ENCODE data around the gene FOXL2NB.
A peak's percentile ranks its signal among the peaks of the same experiment; 100 is the strongest.

FOXL2NB gene

GRCh38 chr3:138938877-138939560 is 8.0 kb upstream of the FOXL2NB start:
- H2BK12ac ChIP-seq (ENCODE audit: low read length in 2 of 2) = no peak overlapping the region
- H3K14ac ChIP-seq (ENCODE audit: low read length in 2 of 2) = no peak overlapping the region
- no peak overlapping the region for H3K9ac ChIP-seq (ENCODE audit: low read length)
- no peak overlapping the region for H2AFZ ChIP-seq (ENCODE audit: low read depth, low read length)
- WGBS = 2% methylated on average over 22 of the region's 32 CpGs
- no peak overlapping the region for H3K18ac ChIP-seq (ENCODE audit: low read depth in 1 of 2, low read length in 2 of 2)
- peaks cover 87 to 96% of the 10 kb centered on the region in 2 experiments for H3K27me3 ChIP-seq (ENCODE audit: control insufficient read depth in 1 of 2, insufficient read depth in 1 of 2, low read length in 2 of 2)
- H3K27ac ChIP-seq (ENCODE audit: low read length, poor library complexity, severe bottlenecking) = no peak overlapping the region
- H3K4me3 ChIP-seq (ENCODE audit: insufficient read depth in 1 of 2, low read depth in 1 of 2, low read length in 2 of 2) = peak overlapping the region in 1 of 2 experiments; percentile 10
- peaks cover 33% of the 10 kb centered on the region for H3K4me1 ChIP-seq (ENCODE audit: control insufficient read depth, insufficient read depth, low read depth, low read length)
- no peak overlapping the region for H3K4me2 ChIP-seq (ENCODE audit: low read length, poor library complexity, severe bottlenecking)
- H3K36me3 ChIP-seq (ENCODE audit: control insufficient read depth in 1 of 2, insufficient read depth in 2 of 2, low read depth in 1 of 2, low read length in 2 of 2) = no peaks in the 10 kb centered on the region
- no peak overlapping the region for H4K8ac ChIP-seq (ENCODE audit: low read length)
- no peak overlapping the region for H2BK5ac ChIP-seq (ENCODE audit: low read depth, low read length, poor library complexity, severe bottlenecking)
- H2BK120ac ChIP-seq (ENCODE audit: low read depth, low read length) = no peak overlapping the region
- no peak overlapping the region for H3K23ac ChIP-seq (ENCODE audit: low read length in 2 of 2)
- DNase-seq = no peak
- H3K79me1 ChIP-seq (replicated peaks; ENCODE audit: low read length, poor library complexity, severe bottlenecking) = no peaks in the 10 kb centered on the region
- H4K91ac ChIP-seq (ENCODE audit: low read length) = no peak overlapping the region
- no peaks in the 10 kb centered on the region for H3K9me3 ChIP-seq (ENCODE audit: control insufficient read depth, low read length)
- no peak overlapping the region for H2BK15ac ChIP-seq (ENCODE audit: low read depth, poor library complexity, severe bottlenecking)
- H3K4ac ChIP-seq (ENCODE audit: low read depth in 1 of 2, low read length in 2 of 2) = no peak overlapping the region
- H2AK5ac ChIP-seq (ENCODE audit: low read length, severe bottlenecking) = no peak overlapping the region

GRCh38 chr3:138939561-138940241 is 7.3 kb upstream of the FOXL2NB start:
- Histone ChIP-seq H3K23ac (ENCODE audit: low read length in 2 of 2) (no peak overlapping the region), H3K79me1 (replicated peaks; ENCODE audit: low read length, poor library complexity, severe bottlenecking) (no peaks in the 10 kb centered on the region), H3K4me2 (ENCODE audit: low read length, poor library complexity, severe bottlenecking) (no peak overlapping the region), H3K9me3 (ENCODE audit: control insufficient read depth, low read length) (no peaks in the 10 kb centered on the region), H3K9ac (ENCODE audit: low read length) (no peak overlapping the region), H3K36me3 (ENCODE audit: control insufficient read depth in 1 of 2, insufficient read depth in 2 of 2, low read depth in 1 of 2, low read length in 2 of 2) (no peaks in the 10 kb centered on the region), H3K14ac (ENCODE audit: low read length in 2 of 2) (no peak overlapping the region), H3K27ac (ENCODE audit: low read length, poor library complexity, severe bottlenecking) (no peak overlapping the region), H2BK12ac (ENCODE audit: low read length in 2 of 2) (no peak overlapping the region), H3K4ac (ENCODE audit: low read depth in 1 of 2, low read length in 2 of 2) (no peak overlapping the region), H3K18ac (ENCODE audit: low read depth in 1 of 2, low read length in 2 of 2) (no peak overlapping the region), H2BK15ac (ENCODE audit: low read depth, poor library complexity, severe bottlenecking) (no peak overlapping the region), H2BK120ac (ENCODE audit: low read depth, low read length) (no peak overlapping the region), H4K91ac (ENCODE audit: low read length) (no peak overlapping the region), H3K4me1 (ENCODE audit: control insufficient read depth, insufficient read depth, low read depth, low read length) (peaks cover 35% of the 10 kb centered on the region), H3K4me3 (ENCODE audit: insufficient read depth in 1 of 2, low read depth in 1 of 2, low read length in 2 of 2) (peak overlapping the region in 1 of 2 experiments; percentile 10), H2AFZ (ENCODE audit: low read depth, low read length) (no peak overlapping the region), H2BK5ac (ENCODE audit: low read depth, low read length, poor library complexity, severe bottlenecking) (no peak overlapping the region), H2AK5ac (ENCODE audit: low read length, severe bottlenecking) (no peak overlapping the region), H3K27me3 (ENCODE audit: control insufficient read depth in 1 of 2, insufficient read depth in 1 of 2, low read length in 2 of 2) (peaks cover 87 to 96% of the 10 kb centered on the region in 2 experiments), H4K8ac (ENCODE audit: low read length) (no peak overlapping the region)
- DNase-seq = no peak
- WGBS = 4% methylated on average over 45 of the region's 52 CpGs

- peaks cover 92 to 98% of the 10 kb centered on the region in 2 experiments for H3K27me3 ChIP-seq (ENCODE audit: control insufficient read depth in 1 of 2, insufficient read depth in 1 of 2, low read length in 2 of 2)
- H4K91ac ChIP-seq (ENCODE audit: low read length) = no peak overlapping the region
- no peak overlapping the region for H3K14ac ChIP-seq (ENCODE audit: low read length in 2 of 2)
- H3K9me3 ChIP-seq (ENCODE audit: control insufficient read depth, low read length) = no peaks in the 10 kb centered on the region
- no peak overlapping the region for H3K4me3 ChIP-seq (ENCODE audit: insufficient read depth in 1 of 2, low read depth in 1 of 2, low read length in 2 of 2)
- H3K27ac ChIP-seq (ENCODE audit: low read length, poor library complexity, severe bottlenecking) = no peak overlapping the region
- H2AK5ac ChIP-seq (ENCODE audit: low read length, severe bottlenecking) = no peak overlapping the region
- H3K4me1 ChIP-seq (ENCODE audit: control insufficient read depth, insufficient read depth, low read depth, low read length) = peaks cover 42% of the 10 kb centered on the region
- H3K23ac ChIP-seq (ENCODE audit: low read length in 2 of 2) = no peak overlapping the region
- H3K79me1 ChIP-seq (replicated peaks; ENCODE audit: low read length, poor library complexity, severe bottlenecking) = no peaks in the 10 kb centered on the region
- no peak for DNase-seq
- no peak overlapping the region for H2BK12ac ChIP-seq (ENCODE audit: low read length in 2 of 2)
- H3K4me2 ChIP-seq (ENCODE audit: low read length, poor library complexity, severe bottlenecking) = no peak overlapping the region
- no peak overlapping the region for H3K9ac ChIP-seq (ENCODE audit: low read length)
- peaks cover 0 to 3% of the 10 kb centered on the region in 2 experiments for H3K36me3 ChIP-seq (ENCODE audit: control insufficient read depth in 1 of 2, insufficient read depth in 2 of 2, low read depth in 1 of 2, low read length in 2 of 2)
- no peak overlapping the region for H3K4ac ChIP-seq (ENCODE audit: low read depth in 1 of 2, low read length in 2 of 2)
- H2BK5ac ChIP-seq (ENCODE audit: low read depth, low read length, poor library complexity, severe bottlenecking) = no peak overlapping the region
- no peak overlapping the region for H2BK15ac ChIP-seq (ENCODE audit: low read depth, poor library complexity, severe bottlenecking)
- H2AFZ ChIP-seq (ENCODE audit: low read depth, low read length) = no peak overlapping the region
- WGBS = 67% methylated on average over 5 of the region's 6 CpGs
- H2BK120ac ChIP-seq (ENCODE audit: low read depth, low read length) = no peak overlapping the region
- H4K8ac ChIP-seq (ENCODE audit: low read length) = no peak overlapping the region
- H3K18ac ChIP-seq (ENCODE audit: low read depth in 1 of 2, low read length in 2 of 2) = no peak overlapping the region
Observed at GRCh38 chr3:138940446-138940845, 6.6 kb upstream of the FOXL2NB start.

- H3K14ac ChIP-seq (ENCODE audit: low read length in 2 of 2) = no peak overlapping the region
- no peak overlapping the region for H2AK5ac ChIP-seq (ENCODE audit: low read length, severe bottlenecking)
- H3K23ac ChIP-seq (ENCODE audit: low read length in 2 of 2) = no peak overlapping the region
- no peak overlapping the region for H3K18ac ChIP-seq (ENCODE audit: low read depth in 1 of 2, low read length in 2 of 2)
- peak; percentile 43 for DNase-seq
- no peak overlapping the region for H4K8ac ChIP-seq (ENCODE audit: low read length)
- peaks cover 94 to 98% of the 10 kb centered on the region in 2 experiments for H3K27me3 ChIP-seq (ENCODE audit: control insufficient read depth in 1 of 2, insufficient read depth in 1 of 2, low read length in 2 of 2)
- H2BK120ac ChIP-seq (ENCODE audit: low read depth, low read length) = no peak overlapping the region
- H2BK12ac ChIP-seq (ENCODE audit: low read length in 2 of 2) = no peak overlapping the region
- H3K4ac ChIP-seq (ENCODE audit: low read depth in 1 of 2, low read length in 2 of 2) = no peak overlapping the region
- no peak overlapping the region for H4K91ac ChIP-seq (ENCODE audit: low read length)
- H3K4me1 ChIP-seq (ENCODE audit: control insufficient read depth, insufficient read depth, low read depth, low read length) = peaks cover 43% of the 10 kb centered on the region
- no peak overlapping the region for H3K4me3 ChIP-seq (ENCODE audit: insufficient read depth in 1 of 2, low read depth in 1 of 2, low read length in 2 of 2)
- no peak overlapping the region for H3K4me2 ChIP-seq (ENCODE audit: low read length, poor library complexity, severe bottlenecking)
- no peak overlapping the region for H2BK15ac ChIP-seq (ENCODE audit: low read depth, poor library complexity, severe bottlenecking)
- peaks cover 0 to 3% of the 10 kb centered on the region in 2 experiments for H3K36me3 ChIP-seq (ENCODE audit: control insufficient read depth in 1 of 2, insufficient read depth in 2 of 2, low read depth in 1 of 2, low read length in 2 of 2)
- no peak overlapping the region for H2BK5ac ChIP-seq (ENCODE audit: low read depth, low read length, poor library complexity, severe bottlenecking)
- WGBS = 13% methylated on average over 5 of the region's 7 CpGs
- no peak overlapping the region for H3K27ac ChIP-seq (ENCODE audit: low read length, poor library complexity, severe bottlenecking)
- no peaks in the 10 kb centered on the region for H3K9me3 ChIP-seq (ENCODE audit: control insufficient read depth, low read length)
- no peaks in the 10 kb centered on the region for H3K79me1 ChIP-seq (replicated peaks; ENCODE audit: low read length, poor library complexity, severe bottlenecking)
- no peak overlapping the region for H2AFZ ChIP-seq (ENCODE audit: low read depth, low read length)
- H3K9ac ChIP-seq (ENCODE audit: low read length) = no peak overlapping the region
Observed at GRCh38 chr3:138941259-138941885, 5.6 kb upstream of the FOXL2NB start.

Data from mesenchymal stem cell (in vitro differentiated cells and primary cell).